GM18498 (cell line): Measurements from ENCODE around the gene AFG1L.
"Not testable (repeated sequence)": the region's sequence is repeated elsewhere in the genome, so short reads cannot be mapped to it uniquely, and the experiment has no call there.

Source experiments
- ATAC-seq: cut with Tn5 transposase; IDR thresholded peaks from one replicate; pipeline ENCODE4 v1.9.1; 2021; ENCODE audit warnings: mild to moderate bottlenecking, moderate library complexity; ENCODE audit not compliant: unreplicated experiment

Gene AFG1L

GRCh38 chr6:108407904-108408827 is 113.3 kb downstream of the AFG1L start:
- no peak for ATAC-seq

- no peak for ATAC-seq
Measured at GRCh38 chr6:108408861-108409260, 114.0 kb downstream of the AFG1L start.

- not testable (repeated sequence) for ATAC-seq
Measured at GRCh38 chr6:108416047-108416833, 121.4 kb downstream of the AFG1L start.

GRCh38 chr6:108417027-108417426 is 122.2 kb downstream of the AFG1L start:
- ATAC-seq: no peak

GRCh38 chr6:108419474-108419873 is 124.6 kb downstream of the AFG1L start:
- no peak for ATAC-seq

GRCh38 chr6:108419934-108420609 is 125.2 kb downstream of the AFG1L start:
- ATAC-seq: no peak

- no peak for ATAC-seq
Measured at GRCh38 chr6:108421366-108421765, 126.5 kb downstream of the AFG1L start.

GRCh38 chr6:108423982-108424705 is 129.3 kb downstream of the AFG1L start:
- no peak for ATAC-seq

GRCh38 chr6:108425428-108425827 is 130.6 kb downstream of the AFG1L start:
- no peak for ATAC-seq

- no peak for ATAC-seq
Measured at GRCh38 chr6:108432143-108432542, 137.3 kb downstream of the AFG1L start.

- ATAC-seq: no peak
Measured at GRCh38 chr6:108432792-108433191, 137.9 kb downstream of the AFG1L start.

- no peak for ATAC-seq
Measured at GRCh38 chr6:108434222-108434621, 139.4 kb downstream of the AFG1L start.

- no peak for ATAC-seq
Measured at GRCh38 chr6:108435391-108435790, 140.5 kb downstream of the AFG1L start.

- no peak for ATAC-seq
Measured at GRCh38 chr6:108436771-108437170, 141.9 kb downstream of the AFG1L start.

- ATAC-seq: no peak
Measured at GRCh38 chr6:108437821-108438220, 143.0 kb downstream of the AFG1L start.

- ATAC-seq: no peak
Measured at GRCh38 chr6:108438918-108439317, 144.1 kb downstream of the AFG1L start.

- no peak for ATAC-seq
Measured at GRCh38 chr6:108441141-108441540, 146.3 kb downstream of the AFG1L start.

- no peak for ATAC-seq
Measured at GRCh38 chr6:108442770-108443520, 148.1 kb downstream of the AFG1L start.

- ATAC-seq: no peak
Measured at GRCh38 chr6:108446629-108447150, 151.8 kb downstream of the AFG1L start.

GRCh38 chr6:108448481-108448880 is 153.6 kb downstream of the AFG1L start:
- ATAC-seq: no peak
